ENCODE data around the gene TPM2.

GRCh38 chr9:35718721-35719511 is 29.2 kb upstream of the TPM2 start:
- TF ChIP-seq CTCF (IDR thresholded peaks at IDR 0.05), result no peak
- TF ChIP-seq POLR2A (IDR thresholded peaks at IDR 0.05), result no peak
- TF ChIP-seq POLR2AphosphoS5 (IDR thresholded peaks at IDR 0.05), result no peak

Data from sigmoid colon (tissue), 4 donors.